A549 treated with AZD2906 at 1 μM for 4 hours (cell line): Measurements from ENCODE around the gene TLE4. TPM values are rescaled to one million over a fixed set of nuclear protein-coding genes. Genes with fewer than 3 reads are reported as not detected.

Source experiments
- total RNA-seq: library from RNA; stranded (reverse); fragments of 200-300 nt; extraction: Qiagen RNA extraction; gene quantifications from 5 replicates; pipeline ENCODE4 v1.2.3, GENCODE V29; 2022

TLE4 gene
- 10.6 to 13.8 TPM (median 11.5 TPM) in 5 replicates for total RNA-seq

DNA sequence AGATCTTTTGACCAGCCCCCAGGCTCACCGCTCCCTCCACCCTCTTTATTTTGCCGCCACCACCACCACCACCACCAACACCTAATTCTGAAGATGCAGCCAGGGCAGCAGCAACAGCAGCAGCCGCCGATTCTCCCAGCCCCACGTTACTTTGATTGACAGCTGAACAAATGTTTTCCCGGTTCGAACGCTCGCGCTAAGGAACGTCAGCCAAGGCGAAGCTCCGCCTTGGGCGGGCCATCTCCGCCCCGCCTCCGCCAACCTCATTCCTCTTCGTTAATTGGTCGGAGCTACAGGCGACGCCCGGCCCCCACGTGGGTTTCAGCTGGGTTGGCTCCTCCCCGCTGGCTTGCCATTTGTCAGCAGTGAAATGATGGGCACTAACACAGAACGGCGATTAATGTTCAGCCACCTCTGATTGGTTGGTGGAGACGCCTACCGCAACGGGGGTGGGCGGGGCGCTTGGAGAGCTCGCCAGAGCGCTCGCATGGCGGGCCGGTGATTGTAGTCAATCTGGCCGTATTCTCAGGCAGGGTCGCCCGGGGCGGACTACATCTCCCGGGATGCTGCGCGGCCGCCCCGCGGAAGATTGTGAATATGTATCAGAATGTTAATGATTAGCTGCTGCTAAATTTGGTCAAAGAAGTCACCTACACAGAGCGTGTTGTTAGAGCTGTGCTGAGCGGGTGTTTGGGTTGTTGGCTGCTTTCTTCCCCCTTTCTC is at the start of gene TLE4:
TSS of gene TLE4 (plus strand) at position 657 of the 723 bp plus-strand sequence. CDS start 826 bp downstream, outside the sequence.

